Endothelial cell of umbilical vein (primary cell): Measurements from ENCODE around the gene SLC6A7. TPM values are rescaled to one million over a fixed set of nuclear protein-coding genes. Genes with fewer than 3 reads are reported as not detected.

ENCODE experiments used
- BruUV-seq: library from RNA; stranded (reverse); fragments of 400-500 nt; replicated peaks from 2 replicates; lab custom pipeline; 2021; lab: Mats Ljungman, UMichigan
- CTCF ChIA-PET: fragments of 300-600, 350-600 bp; sonication (Branson Sonifier 250); formaldehyde crosslinking; loops from one replicate; lab custom pipeline; 2021; ENCODE audit warnings: antibody characterized with exemption, inconsistent platforms; lab: Charles Lee
- POLR2A ChIA-PET: fragments of 300-600, 350-600 bp; sonication (Branson Sonifier 250); formaldehyde crosslinking; loops from one replicate; lab custom pipeline; 2021; ENCODE audit warnings: antibody characterized with exemption, inconsistent platforms; lab: Charles Lee
- DNase-seq: peaks from one replicate; pipeline ENCODE4 v3.0.0-alpha.2; 2011; ENCODE audit warnings: low read depth, low spot score
- FAIRE-seq: peaks from 2 replicates; lab custom pipeline; 2011; peaks lifted over from hg19 to GRCh38; lab: Jason Lieb, UNC
- H2AFZ ChIP-seq: 2 replicates; pipeline ENCODE4 v1.6.0; 2012; ENCODE audit warnings: low read depth, low read length, control low read depth, inconsistent platforms
- H3K27ac ChIP-seq: 2 replicates; pipeline ENCODE4 v1.5.1; 2011; ENCODE audit warnings: low read depth, mild to moderate bottlenecking, control low read depth, low read length, moderate library complexity; ENCODE audit not compliant: insufficient read depth
- H3K27me3 ChIP-seq, 2 experiments: 2 replicates each; pipeline versions ENCODE4 v1.6.0 to v1.6.1; 2011; ENCODE audit warnings: low read length in 2 of 2, mixed read lengths in 1 of 2; ENCODE audit not compliant: control insufficient read depth in 2 of 2, insufficient read depth in 2 of 2
- H3K36me3 ChIP-seq, 2 experiments: 2 replicates in 1 of 2; 3 replicates in 1 of 2; pipeline ENCODE4 v1.5.1; 2011; ENCODE audit warnings: low read length in 2 of 2, mild to moderate bottlenecking in 1 of 2, moderate library complexity in 1 of 2; ENCODE audit not compliant: control insufficient read depth in 2 of 2, insufficient read depth in 2 of 2; ENCODE audit errors: extremely low read depth in 1 of 2
- H3K4me1 ChIP-seq: 3 replicates; pipeline ENCODE4 v1.5.1; 2011; ENCODE audit warnings: mild to moderate bottlenecking, low read length; ENCODE audit not compliant: control insufficient read depth, insufficient read depth; ENCODE audit errors: extremely low read depth
- H3K4me2 ChIP-seq: 2 replicates; pipeline ENCODE4 v1.6.1; 2011; ENCODE audit warnings: low read length, control low read depth, mixed read lengths; ENCODE audit not compliant: insufficient read depth
- H3K4me3 ChIP-seq, 3 experiments: fragments of 200-600 bp in 1 of 3; sonication (generic), shearing (Covaris generic) in 1 of 3; replicated peaks in 1 of 3; 2 replicates each; pipeline ENCODE4 v1.5.1; 2011 to 2016; ENCODE audit warnings: control low read depth in 3 of 3, low read length in 3 of 3, mild to moderate bottlenecking in 2 of 3, inconsistent platforms in 1 of 3, low read depth in 1 of 3, moderate library complexity in 1 of 3; ENCODE audit not compliant: insufficient read depth in 1 of 3
- H3K79me2 ChIP-seq: 2 replicates; pipeline ENCODE4 v1.6.0; 2012; ENCODE audit warnings: low read length, inconsistent platforms; ENCODE audit not compliant: control insufficient read depth, insufficient read depth
- H3K9ac ChIP-seq: replicated peaks from 2 replicates; pipeline ENCODE3; 2011; ENCODE audit warnings: low read length, control low read depth; ENCODE audit not compliant: insufficient read depth; ENCODE audit errors: extremely low read depth
- H3K9me1 ChIP-seq: replicated peaks from 3 replicates; pipeline ENCODE4 v1.6.0; 2011; ENCODE audit warnings: mild to moderate bottlenecking, low read length; ENCODE audit not compliant: control insufficient read depth, insufficient read depth; ENCODE audit errors: extremely low read depth
- H3K9me3 ChIP-seq: replicated peaks from 2 replicates; pipeline ENCODE4 v1.5.1; 2012; ENCODE audit warnings: low read length, inconsistent platforms; ENCODE audit not compliant: control insufficient read depth, insufficient read depth
- H4K20me1 ChIP-seq: replicated peaks from 2 replicates; pipeline ENCODE3; 2011; ENCODE audit warnings: mild to moderate bottlenecking, low read length; ENCODE audit not compliant: control insufficient read depth, insufficient read depth; ENCODE audit errors: extremely low read depth
- EZH2 ChIP-seq: IDR thresholded peaks from 2 replicates; pipeline ENCODE4 v1.6.1; 2012; ENCODE audit warnings: borderline replicate concordance, low read depth, mild to moderate bottlenecking, moderate library complexity, low read length, inconsistent platforms; ENCODE audit not compliant: severe bottlenecking
- FOS ChIP-seq: IDR thresholded peaks from 2 replicates; pipeline ENCODE4 v1.6.1; 2011; ENCODE audit warnings: mild to moderate bottlenecking, low read length, moderate library complexity, borderline replicate concordance; ENCODE audit not compliant: insufficient read depth
- GATA2 ChIP-seq: IDR thresholded peaks from 2 replicates; pipeline ENCODE4 v1.7.0; 2011; ENCODE audit warnings: low read depth, mild to moderate bottlenecking, moderate library complexity, mixed read lengths, low read length; ENCODE audit not compliant: insufficient read length, insufficient read depth
- JUN ChIP-seq: IDR thresholded peaks from 2 replicates; pipeline ENCODE4 v1.6.1; 2011; ENCODE audit warnings: borderline replicate concordance, low read depth; ENCODE audit not compliant: insufficient read length, insufficient read depth
- MYC ChIP-seq: IDR thresholded peaks from one replicate; pipeline ENCODE4 v1.6.1; 2011; ENCODE audit warnings: mild to moderate bottlenecking, low read depth, low read length
- POLR2A ChIP-seq: IDR thresholded peaks from 2 replicates; pipeline ENCODE4 v1.6.1; 2012; ENCODE audit warnings: low read depth, mild to moderate bottlenecking, control low read depth, low read length
- POLR2AphosphoS5 ChIP-seq: IDR thresholded peaks from 2 replicates; pipeline ENCODE4 v1.6.1; 2012; ENCODE audit warnings: low read depth, mild to moderate bottlenecking, control low read depth, low read length, moderate library complexity; ENCODE audit not compliant: insufficient read depth
- dilution Hi-C: fragments of 300-500 bp; cut with MboI; formaldehyde crosslinking; loops from one replicate; pipeline ENCODE4 v1.15.0; 2019; ENCODE audit warnings: low sequenced_read_pairs; ENCODE audit not compliant: extremely low pct_ligation_motif_present
- intact Hi-C: fragments of 100-400 bp; cut with micrococcal nuclease; formaldehyde crosslinking; loops from one replicate; pipeline ENCODE4 v1.10.0; 2022
- polyA plus RNA-seq, 4 experiments: library from polyadenylated mRNA; depleted of rRNA in 3 of 4; stranded (reverse) in 3 of 4; unstranded in 1 of 4; fragments of >200 nt; gene quantifications; 2 replicates each; pipeline versions ENCODE4 v1.2.1 to v1.2.3, GENCODE V29; 2011 to 2012; ENCODE audit warnings: missing spikeins in 1 of 4
- total RNA-seq: library from RNA; stranded (reverse); gene quantifications from 2 replicates; pipeline ENCODE4 v1.2.3, GENCODE V29; 2021
- TF ChIP-seq, protein P1 (sequence below): IDR thresholded peaks from 2 replicates; pipeline ENCODE4 v1.6.1; 2011; ENCODE audit not compliant: insufficient read depth, insufficient read length
- TF ChIP-seq, protein P2 (sequence below), 2 donors: IDR thresholded peaks; 1 replicate in 1 of 2; 2 replicates in 1 of 2; pipeline ENCODE4 v1.5.1; 2011; ENCODE audit warnings: low read length in 2 of 2, mild to moderate bottlenecking in 2 of 2, moderate library complexity in 2 of 2, control low read depth in 1 of 2, inconsistent platforms in 1 of 2, low read depth in 1 of 2; ENCODE audit not compliant: insufficient read depth in 1 of 2; ENCODE audit errors: extremely low read depth in 1 of 2

SLC6A7 gene
- total and polyA plus RNA-seq, 2 donors (not counting 3 experiments of a cell fraction or from before 2014, with no cell fraction given) = not detected

DNA sequence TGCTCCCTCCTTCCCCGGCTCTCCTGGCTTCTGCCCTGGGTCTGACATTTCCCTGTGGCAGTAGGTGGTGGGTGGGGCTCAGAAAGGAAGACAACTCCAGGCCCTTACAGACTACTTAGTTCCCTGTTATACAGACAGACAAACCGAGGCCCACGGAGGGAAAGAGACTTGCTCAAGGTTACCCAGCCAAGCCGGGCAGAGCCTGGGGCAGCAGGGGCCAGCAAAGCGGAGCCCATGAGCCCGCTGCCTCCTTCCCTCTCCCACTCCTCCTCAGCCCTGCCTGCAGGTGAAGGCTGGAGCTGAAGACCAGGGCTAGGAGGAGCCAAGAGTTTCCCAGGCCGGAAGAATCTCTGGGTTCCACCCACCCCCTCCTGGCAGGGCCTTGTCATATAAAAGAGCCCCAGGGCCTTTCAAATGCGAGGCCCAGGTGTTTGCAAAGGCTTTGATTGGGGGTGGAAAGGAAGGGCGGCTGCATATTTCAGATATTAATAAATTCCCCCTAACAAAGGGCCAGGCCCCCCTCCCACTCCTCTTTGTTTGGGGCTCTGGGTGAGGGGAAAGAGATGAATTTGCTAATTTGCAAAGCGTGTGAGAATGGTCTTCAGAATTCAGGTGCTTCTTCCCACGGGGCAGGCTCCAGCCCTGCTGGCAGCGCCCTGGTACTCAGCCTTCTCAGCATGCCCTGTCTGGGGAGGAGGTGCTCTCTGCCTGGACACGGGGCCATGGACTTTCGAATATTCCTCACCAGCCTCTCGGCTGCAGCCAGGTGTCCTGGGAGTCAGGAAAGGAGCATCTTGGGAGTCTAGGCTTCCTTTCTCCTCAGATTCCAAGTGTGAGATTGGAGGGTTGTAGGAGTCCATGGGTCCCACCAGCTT is 21.5 kb downstream of the SLC6A7 start:
- BruUV-seq = no TSS peak
- Histone ChIP-seq H3K79me2 (no peaks in the 10 kb centered on the region), H3K36me3 (no peaks in the 10 kb centered on the region), H3K27ac (no peak overlapping the region), H3K4me3 (no peak overlapping the region), H3K9ac (no peak overlapping the region), H3K4me2 (no peak overlapping the region), H3K9me1 (no peaks in the 10 kb centered on the region), H3K4me1 (no peaks in the 10 kb centered on the region), H2AFZ (no peak overlapping the region), H4K20me1 (no peaks in the 10 kb centered on the region), H3K9me3 (no peaks in the 10 kb centered on the region), H3K27me3 (peaks cover 0 to 9% of the 10 kb centered on the region in 2 experiments)
- no peak for FAIRE-seq
- intact Hi-C loops (no loop called here), dilution Hi-C loops (no loop called here)
- DNase-seq = no peak
- ChIA-PET CTCF (interaction anchor here (1.0 to 1.5 kb wide), 2 partner anchors 23 to 377 kb away, joined by 4 to 5 read pairs; no protein-coding TSS in a partner anchor), POLR2A (no interaction called here)
- TF ChIP-seq POLR2AphosphoS5 = no peak
- TF ChIP-seq, protein P1, sequence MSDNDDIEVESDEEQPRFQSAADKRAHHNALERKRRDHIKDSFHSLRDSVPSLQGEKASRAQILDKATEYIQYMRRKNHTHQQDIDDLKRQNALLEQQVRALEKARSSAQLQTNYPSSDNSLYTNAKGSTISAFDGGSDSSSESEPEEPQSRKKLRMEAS = no peak
- TF ChIP-seq JUN = no peak
- no peak for TF ChIP-seq EZH2
- TF ChIP-seq GATA2 = no peak
- TF ChIP-seq FOS = no peak
- TF ChIP-seq, protein P2, sequence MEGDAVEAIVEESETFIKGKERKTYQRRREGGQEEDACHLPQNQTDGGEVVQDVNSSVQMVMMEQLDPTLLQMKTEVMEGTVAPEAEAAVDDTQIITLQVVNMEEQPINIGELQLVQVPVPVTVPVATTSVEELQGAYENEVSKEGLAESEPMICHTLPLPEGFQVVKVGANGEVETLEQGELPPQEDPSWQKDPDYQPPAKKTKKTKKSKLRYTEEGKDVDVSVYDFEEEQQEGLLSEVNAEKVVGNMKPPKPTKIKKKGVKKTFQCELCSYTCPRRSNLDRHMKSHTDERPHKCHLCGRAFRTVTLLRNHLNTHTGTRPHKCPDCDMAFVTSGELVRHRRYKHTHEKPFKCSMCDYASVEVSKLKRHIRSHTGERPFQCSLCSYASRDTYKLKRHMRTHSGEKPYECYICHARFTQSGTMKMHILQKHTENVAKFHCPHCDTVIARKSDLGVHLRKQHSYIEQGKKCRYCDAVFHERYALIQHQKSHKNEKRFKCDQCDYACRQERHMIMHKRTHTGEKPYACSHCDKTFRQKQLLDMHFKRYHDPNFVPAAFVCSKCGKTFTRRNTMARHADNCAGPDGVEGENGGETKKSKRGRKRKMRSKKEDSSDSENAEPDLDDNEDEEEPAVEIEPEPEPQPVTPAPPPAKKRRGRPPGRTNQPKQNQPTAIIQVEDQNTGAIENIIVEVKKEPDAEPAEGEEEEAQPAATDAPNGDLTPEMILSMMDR (IDR thresholded peaks at IDR 0.05; ENCODE audit: extremely low read depth in 1 of 2, insufficient read depth in 1 of 2, low read depth in 1 of 2, low read length in 2 of 2) = no peak
- no peak for TF ChIP-seq POLR2A
- TF ChIP-seq MYC = no peak
